ENCODE measurements around the gene ETHE1.

Gene ETHE1

DNA sequence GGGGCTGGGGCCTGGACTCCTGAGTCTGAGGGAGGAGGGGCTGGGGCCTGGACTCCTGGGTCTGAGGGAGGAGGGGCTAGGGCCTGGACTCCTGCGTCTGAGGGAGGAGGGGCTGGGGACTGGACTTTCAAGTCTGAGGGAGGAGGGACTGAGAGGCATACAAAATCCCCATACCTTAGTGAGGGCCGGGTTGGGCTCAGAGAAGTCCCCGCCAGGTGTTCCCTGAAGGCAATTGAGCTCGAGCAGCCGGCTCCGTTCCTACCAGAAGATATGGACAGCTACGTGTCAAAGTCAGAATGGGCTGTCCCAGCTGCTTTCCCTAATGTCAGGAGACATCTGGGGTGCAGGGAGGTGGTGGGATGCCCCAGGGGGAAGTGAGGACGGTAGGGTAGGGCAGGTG, 31.9 kb downstream of the ETHE1 start:
- DNase-seq (ENCODE audit: insufficient read length, low spot score): no peak
- no peak for FAIRE-seq

DNA sequence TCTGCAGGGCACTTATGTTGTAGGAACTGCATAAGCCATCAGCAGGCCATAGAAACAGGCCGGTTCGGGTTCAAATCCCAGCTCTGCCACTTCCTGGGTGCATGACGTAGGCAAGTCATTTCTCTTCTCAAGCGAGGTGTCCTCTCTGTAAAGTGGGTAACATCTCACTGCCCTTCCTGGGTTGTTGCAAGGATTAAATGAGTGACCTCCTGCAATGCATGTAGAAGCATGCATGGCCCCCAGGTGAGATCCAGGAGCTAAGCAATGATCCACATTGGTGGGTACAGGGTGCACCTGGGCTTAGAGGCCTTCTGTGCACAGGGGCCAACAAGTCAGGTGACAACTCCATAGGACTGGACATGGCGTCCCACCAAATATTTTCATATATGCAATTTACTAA, 36.2 kb downstream of the ETHE1 start:
- no peak for DNase-seq (ENCODE audit: insufficient read length, low spot score)
- FAIRE-seq: no peak

DNA sequence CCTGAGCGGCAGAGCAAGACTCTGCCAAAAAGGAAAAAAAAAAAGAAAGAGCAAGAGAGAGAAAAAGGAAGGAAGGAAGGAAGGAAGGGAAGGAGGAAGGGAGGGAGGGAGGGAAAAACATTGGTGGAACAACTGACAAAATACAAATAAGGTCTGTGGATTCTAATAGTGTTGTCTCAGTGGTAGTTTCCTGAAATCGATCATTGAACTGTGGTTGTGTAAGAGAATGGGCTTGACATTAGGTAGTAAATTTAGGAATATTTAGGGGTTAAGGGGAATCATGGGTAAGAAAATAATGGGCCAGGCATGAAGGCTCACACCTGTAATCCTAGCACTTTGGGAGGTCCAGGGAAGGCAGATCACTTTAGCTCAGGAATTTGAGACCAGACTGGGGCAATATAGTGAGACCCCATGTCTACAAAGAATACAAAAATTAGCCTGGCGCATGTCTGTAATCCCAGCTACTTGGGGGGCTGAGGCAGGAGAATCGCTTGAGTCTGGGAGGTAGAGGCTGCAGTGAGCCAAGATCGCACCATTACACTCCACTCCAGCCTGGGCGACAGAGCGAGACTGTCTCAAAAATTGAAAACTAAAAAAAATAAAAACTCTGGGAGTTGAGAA, 36.9 kb downstream of the ETHE1 start:
- FAIRE-seq: no peak

DNA sequence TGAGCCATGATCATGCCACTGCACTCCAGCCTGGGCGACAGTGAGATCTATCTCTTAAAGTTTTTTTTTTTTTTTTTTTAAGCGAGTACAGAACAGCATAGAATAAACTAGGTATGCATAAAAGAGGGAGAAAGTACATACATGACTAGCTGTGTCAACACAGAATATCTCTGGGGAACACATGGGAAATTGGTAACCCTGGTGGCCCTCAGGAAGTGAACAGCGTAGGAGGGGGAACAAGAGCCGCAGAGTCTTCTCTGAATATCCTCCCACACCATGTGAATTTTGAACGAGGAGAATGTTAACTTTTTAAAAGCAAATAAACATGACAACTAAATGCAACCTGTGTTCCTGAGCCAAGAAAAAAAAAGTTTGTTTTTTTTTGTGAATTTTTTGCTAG, 37.7 kb downstream of the ETHE1 start:
- FAIRE-seq (no peak), DNase-seq (ENCODE audit: insufficient read length, low spot score) (no peak)

More for the DNA sequence above, 36.9 kb downstream of the ETHE1 start:
- DNase-seq (ENCODE audit: insufficient read length, low spot score): no peak

DNA sequence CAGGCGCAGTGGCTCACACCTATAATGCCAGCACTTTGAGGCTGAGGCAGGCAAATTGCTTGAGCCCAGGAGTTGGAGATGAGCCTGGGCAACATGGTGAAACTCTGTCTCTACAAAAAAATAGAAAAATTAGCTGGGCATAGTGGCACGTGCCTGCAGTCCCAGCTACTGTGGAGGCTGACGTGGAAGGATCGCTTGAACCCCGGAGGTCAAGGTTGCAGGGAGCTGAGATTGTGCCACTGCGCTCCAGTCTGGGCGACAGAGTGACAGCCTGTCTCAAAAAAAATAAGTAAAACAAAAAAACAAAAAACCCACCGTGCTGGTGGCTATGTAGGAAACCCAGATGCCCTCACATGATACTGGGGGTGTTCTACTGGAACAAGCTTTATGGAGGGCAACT, 38.8 kb downstream of the ETHE1 start:
- DNase-seq (ENCODE audit: insufficient read length, low spot score) (no peak), FAIRE-seq (no peak)

DNA sequence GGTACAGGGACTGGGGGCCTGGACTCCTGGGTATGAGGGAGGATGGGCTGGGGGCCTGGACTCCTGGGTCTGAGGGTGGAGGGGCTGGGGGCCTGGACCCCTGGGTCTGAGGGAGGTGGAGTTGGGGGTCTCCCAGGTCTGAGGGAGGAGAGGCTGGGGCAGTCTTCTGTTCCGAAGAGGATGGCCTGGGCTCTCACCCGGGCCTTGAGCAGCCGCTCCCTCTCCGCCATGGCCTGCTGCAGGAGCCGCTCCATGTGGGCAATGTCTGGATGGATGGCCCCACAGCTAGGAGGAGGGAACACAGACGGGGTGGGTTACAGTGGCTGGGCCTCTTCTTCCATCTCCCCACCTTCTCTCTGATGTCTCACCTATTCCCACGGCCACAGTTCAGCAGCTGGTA, 40.6 kb downstream of the ETHE1 start:
- no peak for FAIRE-seq

DNA sequence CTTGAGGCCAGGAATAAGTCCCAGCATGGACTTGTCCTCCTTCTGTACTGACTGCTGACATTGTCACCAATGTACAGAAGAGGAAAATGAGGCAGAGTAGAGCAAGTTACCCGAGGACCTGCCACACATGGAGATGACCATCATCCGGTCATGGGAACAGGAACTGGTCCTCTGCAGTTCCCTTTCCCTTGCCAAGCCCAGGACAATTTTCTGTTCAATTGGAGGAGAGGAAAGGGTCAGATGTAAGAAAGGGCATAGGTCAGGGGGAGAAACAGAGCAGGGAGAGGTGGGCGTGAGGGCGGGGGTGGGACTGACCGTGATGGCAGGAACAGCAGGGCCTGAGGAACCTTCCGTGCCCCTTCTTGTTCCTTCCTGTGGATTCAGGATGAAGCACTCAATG, 41.0 kb downstream of the ETHE1 start:
- DNase-seq (ENCODE audit: insufficient read length, low spot score) (no peak), FAIRE-seq (no peak)

More for the DNA sequence above, 40.6 kb downstream of the ETHE1 start:
- no peak for DNase-seq (ENCODE audit: insufficient read length, low spot score)

DNA sequence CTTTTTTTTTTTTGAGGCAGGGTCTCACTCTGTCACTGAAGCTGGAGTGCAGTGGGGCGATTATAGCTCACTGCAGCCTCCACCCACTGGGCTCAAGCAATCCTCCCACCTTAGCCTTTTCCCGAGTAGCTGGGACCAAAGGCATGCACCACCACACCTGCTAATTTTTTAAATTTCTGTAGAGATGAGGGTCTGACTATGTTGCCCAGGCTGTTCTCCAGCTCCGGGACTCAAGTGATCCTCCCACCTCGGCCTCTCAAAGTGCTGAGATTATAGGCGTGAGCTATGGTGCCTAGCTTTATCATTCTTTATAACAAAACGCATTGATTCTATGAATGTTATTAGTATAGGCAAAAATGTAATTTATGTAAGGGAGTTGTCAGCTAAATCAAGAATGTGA, 43.7 kb downstream of the ETHE1 start:
- no peak for FAIRE-seq
- DNase-seq (ENCODE audit: insufficient read length, low spot score): no peak

DNA sequence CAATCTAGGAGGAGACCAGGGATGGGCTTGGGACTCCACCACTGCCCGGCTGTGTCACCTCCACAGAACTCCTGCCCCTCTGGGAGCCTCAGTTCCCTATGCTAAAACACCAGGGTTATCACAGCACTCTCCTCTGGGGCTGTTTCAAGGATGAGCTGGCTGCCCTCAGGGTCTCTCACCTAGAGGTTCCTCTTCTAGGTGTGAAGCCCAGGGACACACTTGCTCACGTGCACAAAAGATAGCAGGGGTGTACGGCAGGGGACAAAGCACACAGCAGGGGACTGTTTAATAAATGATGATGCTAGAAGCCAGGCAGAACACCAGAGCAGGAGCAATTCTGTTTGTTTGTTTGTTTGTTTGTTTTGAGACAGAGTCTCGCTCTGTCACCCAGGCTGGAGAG, 44.8 kb downstream of the ETHE1 start:
- FAIRE-seq (no peak), DNase-seq (ENCODE audit: insufficient read length, low spot score) (no peak)

DNA sequence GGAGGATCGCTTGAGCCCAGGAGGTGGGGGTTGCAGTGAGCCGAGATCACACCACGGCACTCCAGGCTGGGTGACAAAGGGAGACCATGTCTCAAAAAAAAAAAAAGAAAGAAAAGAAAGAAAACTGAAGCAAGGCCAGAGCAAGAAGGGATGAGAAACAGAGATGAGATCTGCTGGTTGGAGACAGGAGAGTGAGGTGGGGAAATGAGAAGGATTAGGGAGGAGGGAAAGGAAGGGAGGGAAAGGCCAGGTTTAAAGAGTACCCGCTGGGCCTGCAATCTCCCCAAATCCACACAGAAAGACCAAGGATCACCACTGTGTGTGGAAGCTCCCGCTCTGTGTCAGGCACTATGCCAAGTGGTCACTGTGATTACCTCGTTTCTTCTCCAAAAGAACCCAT, 45.3 kb downstream of the ETHE1 start:
- FAIRE-seq (no peak), DNase-seq (ENCODE audit: insufficient read length, low spot score) (no peak)

DNA sequence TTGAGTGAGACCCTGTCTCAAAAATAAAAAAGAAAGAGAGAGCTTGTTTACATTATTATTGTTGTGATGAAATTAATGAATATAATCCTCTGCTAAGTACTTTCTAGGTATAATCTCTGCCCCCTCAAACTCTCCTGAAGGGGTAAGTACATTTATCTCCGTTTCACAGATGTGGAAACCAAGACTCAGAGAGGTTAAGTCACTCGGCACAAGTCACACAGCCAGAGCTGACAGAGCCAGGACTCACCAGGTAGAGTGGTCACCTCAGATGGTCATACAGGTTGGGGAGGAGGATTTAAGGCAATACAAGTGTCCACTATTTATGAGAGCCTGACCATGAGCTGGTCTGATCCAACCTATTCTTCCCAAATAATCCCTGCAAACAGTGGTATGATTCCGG, 46.4 kb downstream of the ETHE1 start:
- no peak for FAIRE-seq

DNA sequence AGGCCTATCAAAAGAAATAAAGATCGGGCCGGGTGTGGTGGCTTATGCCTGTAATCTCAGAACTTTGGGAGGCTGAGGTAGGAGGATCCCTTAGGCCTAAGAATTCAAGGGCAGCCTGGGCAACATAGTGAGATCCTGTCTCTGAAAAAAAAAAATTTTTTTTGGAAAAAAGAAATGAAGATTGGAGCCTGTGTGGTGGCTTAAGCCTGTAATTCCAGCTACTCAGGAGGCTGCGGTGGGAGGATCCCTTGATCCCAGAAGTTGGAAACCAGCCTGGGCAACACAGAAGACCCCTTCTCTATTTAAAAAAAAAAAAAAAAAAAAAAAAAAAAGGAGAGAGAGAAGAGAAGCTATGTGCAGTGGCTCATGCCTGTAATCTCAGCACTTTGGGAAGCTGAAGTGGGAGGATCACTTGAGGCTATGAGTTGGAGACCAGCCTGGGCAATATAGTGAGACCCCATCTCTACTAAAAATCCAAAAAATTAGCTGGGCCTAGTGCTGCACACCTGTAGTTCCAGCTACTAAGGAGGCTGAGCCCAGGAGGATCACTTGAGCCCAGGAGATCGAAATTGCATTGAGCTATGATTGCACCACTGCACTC, 46.9 kb downstream of the ETHE1 start:
- no peak for DNase-seq (ENCODE audit: insufficient read length, low spot score)
- FAIRE-seq: no peak

More for the DNA sequence above, 46.4 kb downstream of the ETHE1 start:
- no peak for DNase-seq (ENCODE audit: insufficient read length, low spot score)

DNA sequence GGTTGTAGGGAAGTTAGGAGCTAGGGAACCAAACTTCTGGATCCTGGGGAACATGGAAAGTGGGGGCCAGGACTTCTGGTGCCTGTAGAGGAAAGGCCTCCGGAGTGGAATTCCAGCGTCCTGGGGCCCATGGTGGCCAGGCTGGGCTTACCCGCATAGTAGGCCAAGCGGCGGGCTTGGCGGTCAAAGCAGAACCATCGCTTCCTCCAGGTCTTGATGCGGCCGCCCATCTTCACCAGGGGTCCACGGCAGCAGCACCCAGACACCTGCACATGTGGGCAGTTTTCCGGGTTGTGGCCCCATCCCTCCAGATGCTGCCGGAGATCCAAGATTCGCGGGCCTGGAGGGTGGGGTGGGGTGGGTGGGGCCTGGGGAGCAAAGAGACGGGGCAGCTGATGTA, 47.8 kb downstream of the ETHE1 start:
- FAIRE-seq: no peak
- DNase-seq (ENCODE audit: insufficient read length, low spot score): no peak

DNA sequence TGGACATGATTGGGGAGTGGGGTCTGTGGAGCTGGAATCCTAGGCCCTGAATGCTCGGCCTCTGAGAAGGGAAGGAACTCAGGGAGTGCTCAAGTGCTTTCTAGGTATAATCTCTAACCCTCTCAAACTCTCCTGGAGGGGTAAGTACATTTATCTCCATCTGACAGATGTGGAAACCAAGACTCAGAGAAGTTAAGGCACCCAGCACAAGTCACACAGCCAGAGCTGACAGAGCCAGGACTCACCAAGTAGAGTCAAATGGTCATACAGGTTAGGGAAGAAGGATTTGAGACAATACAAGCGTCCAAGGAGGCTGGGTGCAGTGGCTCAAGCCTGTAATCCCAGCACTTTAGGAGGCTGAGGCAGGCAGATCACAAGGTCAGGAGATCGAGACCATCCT, 48.7 kb downstream of the ETHE1 start:
- FAIRE-seq (no peak), DNase-seq (ENCODE audit: insufficient read length, low spot score) (no peak)

DNA sequence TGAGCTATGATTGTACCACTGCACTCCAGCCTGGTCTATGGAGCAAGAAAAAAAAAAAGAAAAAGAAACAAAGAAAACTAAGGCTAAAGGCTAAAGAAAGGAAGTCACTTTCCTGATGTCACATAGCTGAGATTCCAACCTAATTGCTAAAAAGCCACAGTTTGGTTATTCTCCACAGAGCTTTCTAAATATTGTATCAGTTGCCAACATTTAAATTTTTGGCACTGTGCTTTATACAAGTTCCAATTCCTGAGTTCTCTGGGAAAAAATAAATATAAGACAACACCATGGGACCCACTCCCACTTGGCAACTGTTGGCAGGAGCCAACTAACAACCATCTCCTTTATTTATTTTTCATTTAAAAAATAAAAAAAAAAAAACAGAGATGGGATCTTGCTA, 50.4 kb downstream of the ETHE1 start:
- FAIRE-seq: no peak
- no peak for DNase-seq (ENCODE audit: insufficient read length, low spot score)

DNA sequence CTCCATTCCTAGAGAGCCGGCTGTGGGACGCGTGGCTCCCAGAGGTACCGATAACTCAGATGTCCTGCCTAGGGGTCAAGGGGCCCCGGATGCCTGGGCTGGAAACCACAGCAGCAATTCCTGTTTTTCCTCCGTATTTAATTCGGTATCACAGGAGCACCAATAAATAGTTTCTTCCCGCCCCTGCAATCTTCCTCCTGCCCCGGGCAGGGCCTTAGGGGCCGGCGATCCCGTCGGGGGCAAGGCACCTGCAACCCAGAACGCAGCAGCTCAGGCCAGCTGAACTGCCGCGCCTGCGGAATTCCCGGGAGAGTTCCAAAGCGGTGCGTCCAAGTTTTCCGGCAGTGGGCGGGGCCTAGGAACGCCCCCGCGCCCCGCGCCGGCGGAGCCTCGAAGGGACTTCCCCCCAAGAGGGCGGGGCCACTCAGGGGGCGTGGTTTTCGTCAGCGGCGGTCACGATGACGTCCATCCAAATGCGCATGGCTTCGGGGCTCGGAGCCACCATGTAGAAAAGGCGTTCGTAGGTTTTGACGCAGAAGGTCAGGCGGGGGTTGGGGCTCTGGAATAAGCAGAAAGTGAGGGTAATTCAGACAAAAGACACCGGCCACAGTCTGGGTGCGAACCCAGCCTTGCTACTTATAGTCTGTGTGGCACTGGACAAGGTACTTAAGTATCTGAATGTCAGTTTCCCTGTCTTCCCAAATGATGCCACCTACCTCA, 51.9 kb downstream of the ETHE1 start:
- DNase-seq (ENCODE audit: insufficient read length, low spot score) (peak; percentile 89), FAIRE-seq (peak; percentile 95)

DNA sequence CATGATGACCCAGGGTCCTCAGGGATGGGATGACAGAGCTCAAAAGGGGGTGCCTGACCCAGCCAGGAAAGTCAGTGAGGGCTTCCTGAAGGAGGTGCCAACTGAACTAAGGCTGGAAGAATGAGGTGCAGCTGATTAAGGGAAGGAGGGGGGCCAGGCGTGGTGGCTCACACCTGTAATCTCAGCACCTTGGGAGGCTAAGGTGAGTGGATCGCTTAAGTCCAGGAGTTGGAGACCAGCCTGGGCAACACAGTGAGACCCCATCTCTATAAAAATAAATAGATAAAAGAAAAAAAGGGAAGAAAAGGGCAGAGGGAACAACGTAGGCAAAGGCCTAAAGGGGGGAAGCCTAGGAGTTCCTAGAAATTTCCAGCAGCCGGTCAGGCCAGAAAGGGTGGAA, 52.5 kb downstream of the ETHE1 start:
- no peak for DNase-seq (ENCODE audit: insufficient read length, low spot score)
- no peak for FAIRE-seq

DNA sequence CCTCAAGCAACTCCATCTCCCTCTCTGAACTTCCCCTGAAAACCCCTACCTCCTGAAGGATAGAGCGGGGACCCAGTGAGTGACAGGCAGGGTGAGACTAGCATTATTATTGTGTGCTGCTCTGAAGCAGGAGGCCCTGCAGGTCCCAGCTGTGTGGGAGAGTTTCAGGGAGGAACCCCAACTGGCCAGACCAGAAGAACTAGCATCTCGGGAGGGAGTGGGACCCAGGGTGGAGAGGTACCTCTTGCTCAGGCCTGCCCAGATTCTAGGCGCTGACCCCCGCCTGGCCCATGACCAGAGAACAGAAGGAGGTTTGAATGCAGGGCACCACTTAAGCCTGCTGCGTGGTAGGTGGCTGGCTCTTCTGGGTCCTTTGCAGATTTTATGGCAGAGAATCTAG, 55.9 kb downstream of the ETHE1 start:
- DNase-seq (ENCODE audit: insufficient read length, low spot score) (no peak), FAIRE-seq (no peak)

DNA sequence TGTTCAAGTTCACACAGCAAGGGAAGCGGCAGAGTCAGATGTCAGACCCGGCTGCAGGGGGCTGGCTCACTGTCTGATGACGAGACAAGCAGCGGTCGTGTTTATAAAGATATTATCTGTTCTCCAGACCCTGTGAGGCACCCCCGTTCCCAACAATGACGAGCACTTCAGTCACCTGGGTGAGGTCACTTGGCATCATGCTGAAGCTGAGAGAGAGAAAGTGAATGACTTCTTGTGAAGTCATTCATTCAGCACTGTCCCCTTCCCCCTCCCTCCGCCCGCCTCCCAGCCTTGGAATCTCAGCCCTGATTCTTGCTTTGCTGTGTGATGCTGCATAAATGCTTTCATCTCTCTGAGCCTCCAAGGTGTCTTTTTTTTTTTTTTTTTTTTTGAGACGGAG, 56.7 kb downstream of the ETHE1 start:
- DNase-seq (ENCODE audit: insufficient read length, low spot score): no peak
- no peak for FAIRE-seq

DNA sequence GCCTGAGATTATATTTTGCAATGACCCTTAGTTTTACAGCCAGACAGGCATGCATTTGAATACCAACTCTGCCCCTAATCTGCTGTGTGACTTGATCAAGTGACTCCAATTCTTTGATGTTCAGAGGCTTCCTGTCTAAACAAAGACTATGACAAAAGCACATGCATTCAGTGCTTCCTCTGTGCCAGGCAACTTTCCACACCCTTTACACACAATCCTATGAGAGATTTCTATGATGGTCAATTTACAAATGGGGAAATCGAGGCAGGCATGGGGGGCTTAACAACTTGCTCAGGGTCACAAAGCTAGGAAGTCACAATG, 57.9 kb downstream of the ETHE1 start:
- no peak for FAIRE-seq
- no peak for DNase-seq (ENCODE audit: insufficient read length, low spot score)

DNA sequence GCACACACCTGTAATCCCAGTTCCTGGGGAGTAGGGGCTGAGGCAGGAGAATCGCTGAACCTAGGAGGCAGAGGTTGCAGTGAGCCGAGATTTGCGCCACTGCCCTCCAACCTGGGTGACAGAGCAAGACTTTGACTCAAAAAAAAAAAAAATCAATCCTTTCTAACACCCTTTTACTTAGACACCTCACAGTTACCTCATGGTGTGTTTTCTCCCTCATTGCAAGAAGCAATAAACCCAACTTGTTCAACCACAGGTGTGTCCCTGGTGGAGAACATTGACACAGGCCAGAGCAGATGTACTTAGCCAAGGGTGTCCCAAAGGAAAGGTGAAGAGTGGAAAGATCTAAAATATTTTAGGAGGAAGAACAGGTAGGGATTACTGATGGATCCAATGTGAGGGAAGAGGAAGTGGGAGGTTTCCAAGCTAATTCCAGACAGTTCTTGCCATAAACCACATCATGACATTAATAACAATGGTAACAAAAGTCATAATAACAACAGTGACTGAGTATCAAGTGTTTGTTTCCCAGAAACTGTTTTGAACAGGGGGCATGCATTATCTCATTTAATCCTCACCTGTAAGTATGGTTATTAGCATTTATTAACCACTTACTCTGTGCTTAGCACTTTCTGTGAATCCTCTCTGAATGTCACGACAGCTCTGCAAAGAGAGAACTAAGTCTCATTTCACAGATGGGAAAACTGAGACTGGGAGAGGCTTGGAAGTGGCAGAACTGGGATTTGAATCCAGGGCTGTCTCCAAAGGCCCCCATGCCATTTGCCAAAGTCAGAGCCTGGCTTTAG, 58.4 kb downstream of the ETHE1 start:
- no peak for FAIRE-seq

DNA sequence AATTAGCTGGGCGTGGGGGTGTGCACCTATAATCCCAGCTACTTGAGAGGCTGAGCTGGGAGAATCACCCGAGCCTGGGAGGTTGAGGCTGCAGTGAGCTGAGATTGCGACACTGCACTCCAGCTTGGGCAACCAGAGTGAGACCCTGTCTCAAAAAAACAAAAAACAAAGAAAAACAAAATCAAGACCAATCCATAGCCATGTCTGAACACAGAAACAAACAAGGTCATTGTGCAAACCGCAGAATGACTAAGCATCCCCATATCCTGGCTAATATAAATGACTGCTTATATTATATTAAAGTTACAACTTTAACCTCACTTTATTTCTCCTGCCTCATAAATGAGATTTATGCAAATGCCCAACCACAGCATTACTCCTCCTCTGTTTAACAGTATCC, 59.3 kb downstream of the ETHE1 start:
- DNase-seq (ENCODE audit: insufficient read length, low spot score): no peak
- FAIRE-seq: no peak

More for the DNA sequence above, 58.4 kb downstream of the ETHE1 start:
- no peak for DNase-seq (ENCODE audit: insufficient read length, low spot score)

Data from GM19239 (cell line).